HCT116 (cell line): Measurements from ENCODE around the gene RAD23A. TPM values are rescaled to one million over a fixed set of nuclear protein-coding genes. Genes with fewer than 3 reads are reported as not detected.
A peak's percentile ranks its signal among the peaks of the same experiment; 100 is the strongest.

Experiments used
- ATAC-seq: fragments of 200-7000 bp; cut with Tn5 transposase; 2 replicates; pipeline ENCODE4 v1.9.1; 2020; ENCODE audit warnings: mild to moderate bottlenecking, moderate library complexity
- BruUV-seq: library from RNA; stranded (reverse); fragments of 400-500 nt; replicated peaks from 2 replicates; lab custom pipeline; 2021; lab: Mats Ljungman, UMichigan
- CTCF ChIA-PET: fragments of 300-600 bp; sonication (Branson Sonifier 250); formaldehyde crosslinking; loops from one replicate; lab custom pipeline; 2021; ENCODE audit warnings: antibody characterized with exemption; lab: Charles Lee
- POLR2A ChIA-PET: fragments of 300-600, 350-600 bp; sonication (Branson Sonifier 250); formaldehyde crosslinking; loops from one replicate; lab custom pipeline; 2021; ENCODE audit warnings: antibody characterized with exemption; lab: Charles Lee
- RAD21 ChIA-PET, 2 experiments: fragments of 300-600 bp; sonication (Branson Sonifier 250); formaldehyde crosslinking; loops; one replicate each; lab custom pipeline; 2023; ENCODE audit warnings: low total read pairs in 2 of 2; ENCODE audit not compliant: uncharacterized antibody in 2 of 2, unreplicated experiment in 2 of 2, low non-redundant PET in 1 of 2; lab: Charles Lee
- DNase-seq: peaks from one replicate; pipeline ENCODE4 v3.0.0-alpha.2; 2010; ENCODE audit warnings: low read depth, low spot score
- H2AFZ ChIP-seq: fragments of 200-600 bp; shearing (Covaris generic), sonication (generic); 2 replicates; pipeline ENCODE4 v1.6.1; 2017; ENCODE audit warnings: low read depth, mixed run types, mixed read lengths, antibody characterized with exemption, low read length; ENCODE audit not compliant: poor library complexity, severe bottlenecking
- H3K27ac ChIP-seq: 2 replicates; pipeline ENCODE4 v1.5.1; 2012; ENCODE audit warnings: low read depth, low read length
- H3K27me3 ChIP-seq: fragments of 200-600 bp; sonication (generic); 2 replicates; pipeline ENCODE4 v1.6.1; 2016; ENCODE audit warnings: mixed run types, low read length, mixed read lengths; ENCODE audit not compliant: insufficient read depth
- H3K36me3 ChIP-seq, 2 experiments: fragments of 200-500 bp in 1 of 2; fragments of 200-600 bp in 1 of 2; sonication (Bioruptor generic) in 1 of 2; sonication (generic) in 1 of 2; 2 replicates each; pipeline versions ENCODE4 v1.5.1 to v1.6.1; 2014 to 2016; ENCODE audit warnings: low read length in 2 of 2, inconsistent platforms in 1 of 2, mixed read lengths in 1 of 2, mixed run types in 1 of 2; ENCODE audit not compliant: insufficient read depth in 2 of 2, control insufficient read depth in 1 of 2
- H3K4me1 ChIP-seq, 2 experiments: fragments of 200-600 bp in 1 of 2; sonication (generic) in 1 of 2; 2 replicates each; pipeline versions ENCODE4 v1.5.1 to v1.6.1; 2012 to 2017; ENCODE audit warnings: low read length in 2 of 2, inconsistent platforms in 1 of 2, mild to moderate bottlenecking in 1 of 2, mixed read lengths in 1 of 2, mixed run types in 1 of 2, moderate library complexity in 1 of 2; ENCODE audit not compliant: insufficient read depth in 2 of 2, control insufficient read depth in 1 of 2
- H3K4me2 ChIP-seq: fragments of 200-600 bp; sonication (generic); 2 replicates; pipeline ENCODE4 v1.6.1; 2017; ENCODE audit warnings: mixed run types, low read length, mixed read lengths
- H3K4me3 ChIP-seq, 2 experiments: fragments of 200-600 bp in 1 of 2; sonication (generic) in 1 of 2; replicated peaks in 1 of 2; 2 replicates each; pipeline ENCODE4 v1.5.1; 2011 to 2016; ENCODE audit warnings: low read length in 2 of 2, control low read depth in 1 of 2, low read depth in 1 of 2, mild to moderate bottlenecking in 1 of 2, mixed read lengths in 1 of 2, mixed run types in 1 of 2
- H3K79me2 ChIP-seq: fragments of 200-600 bp; sonication (generic); 2 replicates; pipeline ENCODE4 v1.6.1; 2017; ENCODE audit warnings: mild to moderate bottlenecking, mixed run types, low read length, moderate library complexity, mixed read lengths; ENCODE audit not compliant: insufficient read depth
- H3K9ac ChIP-seq: fragments of 200-600 bp; sonication (generic); 2 replicates; pipeline ENCODE4 v1.6.1; 2016; ENCODE audit warnings: low read length, mixed read lengths
- H3K9me2 ChIP-seq: fragments of 200-600 bp; sonication (generic), shearing (Covaris generic); 2 replicates; pipeline ENCODE4 v1.6.1; 2017; ENCODE audit warnings: mixed run types, mild to moderate bottlenecking, moderate library complexity; ENCODE audit not compliant: insufficient read depth
- H3K9me3 ChIP-seq, 2 experiments: fragments of 200-500 bp in 1 of 2; fragments of 200-600 bp in 1 of 2; sonication (Bioruptor generic) in 1 of 2; sonication (generic) in 1 of 2; 2 replicates each; pipeline ENCODE4 v1.6.1; 2014 to 2017; ENCODE audit warnings: low read length in 2 of 2, mixed read lengths in 2 of 2, inconsistent platforms in 1 of 2, low read depth in 1 of 2, mild to moderate bottlenecking in 1 of 2, mixed run types in 1 of 2, moderate library complexity in 1 of 2; ENCODE audit not compliant: control insufficient read depth in 1 of 2, insufficient read depth in 1 of 2
- H4K20me1 ChIP-seq: fragments of 200-600 bp; sonication (generic), shearing (Covaris generic); 2 replicates; pipeline ENCODE4 v1.6.1; 2017; ENCODE audit warnings: mixed run types, mild to moderate bottlenecking, moderate library complexity; ENCODE audit not compliant: insufficient read depth
- CTCF ChIP-seq, 3 experiments: fragments of 200-600 bp in 1 of 3; sonication (generic) in 1 of 3; IDR thresholded peaks in 2 of 3; conservative IDR thresholded peaks in 1 of 3; 2 replicates each; pipeline ENCODE4 v1.5.1; 2012 to 2017; ENCODE audit warnings: low read depth in 2 of 3, low read length in 2 of 3, antibody characterized with exemption in 1 of 3, borderline replicate concordance in 1 of 3, control low read depth in 1 of 3, mild to moderate bottlenecking in 1 of 3, mixed read lengths in 1 of 3, mixed run types in 1 of 3, moderate library complexity in 1 of 3; ENCODE audit not compliant: insufficient read depth in 1 of 3
- EZH2 ChIP-seq: fragments of 200-600 bp; sonication (generic); IDR thresholded peaks from 2 replicates; pipeline ENCODE4 v1.6.1; 2017; ENCODE audit warnings: antibody characterized with exemption, mixed run types
- EZH2phosphoT487 ChIP-seq: fragments of 200-600 bp; IDR thresholded peaks from 2 replicates; pipeline ENCODE4 v1.6.1; 2018; ENCODE audit warnings: antibody characterized with exemption, borderline replicate concordance
- FOSL1 ChIP-seq: IDR thresholded peaks from 2 replicates; pipeline ENCODE4 v1.6.1; 2012; ENCODE audit warnings: low read depth
- JUND ChIP-seq: IDR thresholded peaks from 2 replicates; pipeline ENCODE4 v1.6.1; 2012
- MAX ChIP-seq: IDR thresholded peaks from 2 replicates; pipeline ENCODE4 v1.6.1; 2012
- POLR2AphosphoS5 ChIP-seq: IDR thresholded peaks from 2 replicates; pipeline ENCODE4 v1.6.1; 2011; ENCODE audit warnings: mild to moderate bottlenecking, low read depth, low read length, moderate library complexity
- SP1 ChIP-seq: IDR thresholded peaks from 2 replicates; pipeline ENCODE4 v1.6.1; 2012; ENCODE audit warnings: low read depth
- SRF ChIP-seq: IDR thresholded peaks from 2 replicates; pipeline ENCODE4 v1.6.1; 2012; ENCODE audit warnings: low read depth
- TCF7L2 ChIP-seq: IDR thresholded peaks from 2 replicates; pipeline ENCODE4 v1.7.0; 2011; ENCODE audit warnings: borderline replicate concordance, inconsistent platforms; ENCODE audit not compliant: insufficient read depth, insufficient read length; ENCODE audit errors: extremely low read depth
- YY1 ChIP-seq: IDR thresholded peaks from 2 replicates; pipeline ENCODE4 v1.6.1; 2011; ENCODE audit warnings: low read length, low read depth, moderate library complexity, mild to moderate bottlenecking; ENCODE audit not compliant: insufficient replicate concordance; ENCODE audit errors: extremely low read depth
- ZNF274 ChIP-seq: fragments of 200-500 bp; sonication (Bioruptor generic); IDR thresholded peaks from 2 replicates; pipeline ENCODE4 v1.6.1; 2014; ENCODE audit warnings: mild to moderate bottlenecking, low read depth, low read length, inconsistent platforms
- intact Hi-C: fragments of 100-400 bp; cut with micrococcal nuclease; formaldehyde crosslinking; loops from 2 replicates; pipeline ENCODE4 v1.10.0; 2022
- total RNA-seq: library from RNA; stranded (reverse); gene quantifications from one replicate; pipeline ENCODE4 v1.2.1, GENCODE V29; 2021; ENCODE audit not compliant: unreplicated experiment

The RAD23A gene
- total RNA-seq, 1 experiment from 2014 or later = 163 TPM

- Histone ChIP-seq H4K20me1 (no peaks in the 10 kb centered on the region), H3K9me3 (no peaks in the 10 kb centered on the region), H3K27me3 (no peaks in the 10 kb centered on the region), H3K9me2 (no peaks in the 10 kb centered on the region), H3K4me3 (no peak overlapping the region), H3K27ac (no peak overlapping the region), H3K36me3 (peaks cover 8 to 11% of the 10 kb centered on the region in 2 experiments; a peak in 3 of 4 replicates), H3K4me2 (no peak overlapping the region), H3K79me2 (no peaks in the 10 kb centered on the region), H2AFZ (no peak overlapping the region), H3K4me1 (peaks cover 0 to 10% of the 10 kb centered on the region in 2 experiments; a peak in 2 of 4 replicates), H3K9ac (no peak overlapping the region)
- RAD21 ChIA-PET = no interaction called here
- DNase-seq (no peak), ATAC-seq (no peak)
- TF ChIP-seq SP1 (no peak), CTCF (IDR thresholded peaks at IDR 0.05 in 2 of 3, conservative IDR thresholded peaks at IDR 0.05 in 1 of 3; ENCODE audit: borderline replicate concordance in 1 of 3, insufficient read depth in 1 of 3, low read depth in 2 of 3, low read length in 2 of 3) (no peak), MAX (no peak), POLR2AphosphoS5 (no peak), ZNF274 (no peak), FOSL1 (no peak)
- no TSS peak for BruUV-seq
- intact Hi-C loops = no loop called here
- POLR2A ChIA-PET = no interaction called here
- CTCF ChIA-PET = no interaction called here
These were observed 27.4 kb upstream of the RAD23A start for GRCh38 chr19:12918253-12918652.

- H3K79me2 ChIP-seq = no peaks in the 10 kb centered on the region
- DNase-seq (no peak), ATAC-seq (no peak)
- H3K9ac ChIP-seq = no peak overlapping the region
- H3K4me3 ChIP-seq = no peak overlapping the region
- ChIA-PET CTCF (interaction anchor here (1.2 kb wide), 1 partner anchor 44 kb away, joined by 4 read pairs; no protein-coding TSS in a partner anchor), POLR2A (interaction anchor here (1.1 to 1.5 kb wide), 2 partner anchors 11 to 17 kb away, joined by 3 to 5 read pairs; no protein-coding TSS in a partner anchor), RAD21 (no interaction called here)
- peaks cover 0 to 10% of the 10 kb centered on the region in 2 experiments; a peak in 2 of 4 replicates for H3K4me1 ChIP-seq
- peak overlapping the region; percentile 29; the same call in 1 of the 2 replicates for H3K27ac ChIP-seq
- no peaks in the 10 kb centered on the region for H3K9me2 ChIP-seq
- H3K9me3 ChIP-seq = no peaks in the 10 kb centered on the region
- H2AFZ ChIP-seq = no peak overlapping the region
- H3K36me3 ChIP-seq = peaks cover 23 to 30% of the 10 kb centered on the region in 2 experiments; a peak in 3 of 4 replicates
- no peaks in the 10 kb centered on the region for H4K20me1 ChIP-seq
- intact Hi-C loops = no loop called here
- no peak overlapping the region for H3K4me2 ChIP-seq
- no peaks in the 10 kb centered on the region for H3K27me3 ChIP-seq
- TSS peak; percentile 8 for BruUV-seq
- no peak for TF ChIP-seq FOSL1
- no peak for TF ChIP-seq EZH2phosphoT487
- TF ChIP-seq JUND = no peak
- TF ChIP-seq SRF = no peak
- no peak for TF ChIP-seq YY1
- TF ChIP-seq MAX = no peak
- no peak for TF ChIP-seq EZH2
- no peak for TF ChIP-seq TCF7L2
- TF ChIP-seq CTCF (IDR thresholded peaks at IDR 0.05 in 2 of 3, conservative IDR thresholded peaks at IDR 0.05 in 1 of 3; ENCODE audit: borderline replicate concordance in 1 of 3, insufficient read depth in 1 of 3, low read depth in 2 of 3, low read length in 2 of 3) = no peak
These were observed 24.6 kb upstream of the RAD23A start for GRCh38 chr19:12921047-12921446.
